Measurements from ENCODE around the gene LRP2. TPM values are rescaled to one million over a fixed set of nuclear protein-coding genes. Genes with fewer than 3 reads are reported as not detected.

LRP2 gene
- total and polyA plus RNA-seq, 4 donors = 0.19 to 5.7 (median 0.40) TPM

- Histone ChIP-seq H3K27ac (ENCODE audit: low read depth in 1 of 2, low read length in 2 of 2) (no peak overlapping the region), H3K27me3 (ENCODE audit: control insufficient read depth in 4 of 4, insufficient read depth in 4 of 4, low read length in 3 of 4) (no peaks in the 10 kb centered on the region), H3K36me3 (ENCODE audit: control insufficient read depth in 4 of 4, insufficient read depth in 3 of 4, low read depth in 1 of 4, low read length in 3 of 4) (no peaks in the 10 kb centered on the region), H3K4me3 (ENCODE audit: low read depth in 1 of 3, low read length in 3 of 3) (no peak overlapping the region), H3K9ac (ENCODE audit: low read depth in 1 of 2, low read length in 2 of 2) (no peak overlapping the region), H3K9me3 (ENCODE audit: control insufficient read depth in 4 of 4, low read length in 3 of 4) (no peaks in the 10 kb centered on the region), H3K4me1 (ENCODE audit: control insufficient read depth in 4 of 4, insufficient read depth in 4 of 4, low read length in 3 of 4) (no peaks in the 10 kb centered on the region)
- TF ChIP-seq SP1 (IDR thresholded peaks at IDR 0.05) (no peak), RAD21 (IDR thresholded peaks at IDR 0.05) (peak; percentile 84 to 90), CTCF (IDR thresholded peaks at IDR 0.05; ENCODE audit: low read depth, low read length, missing input control) (peak; percentile 90)
- 34% methylated on average over 9 of the region's 9 CpGs for WGBS
- no peak for DNase-seq (ENCODE audit: low spot score)
Measured at GRCh38 chr2:169131587-169132512, 230.5 kb downstream of the LRP2 start.

DNA sequence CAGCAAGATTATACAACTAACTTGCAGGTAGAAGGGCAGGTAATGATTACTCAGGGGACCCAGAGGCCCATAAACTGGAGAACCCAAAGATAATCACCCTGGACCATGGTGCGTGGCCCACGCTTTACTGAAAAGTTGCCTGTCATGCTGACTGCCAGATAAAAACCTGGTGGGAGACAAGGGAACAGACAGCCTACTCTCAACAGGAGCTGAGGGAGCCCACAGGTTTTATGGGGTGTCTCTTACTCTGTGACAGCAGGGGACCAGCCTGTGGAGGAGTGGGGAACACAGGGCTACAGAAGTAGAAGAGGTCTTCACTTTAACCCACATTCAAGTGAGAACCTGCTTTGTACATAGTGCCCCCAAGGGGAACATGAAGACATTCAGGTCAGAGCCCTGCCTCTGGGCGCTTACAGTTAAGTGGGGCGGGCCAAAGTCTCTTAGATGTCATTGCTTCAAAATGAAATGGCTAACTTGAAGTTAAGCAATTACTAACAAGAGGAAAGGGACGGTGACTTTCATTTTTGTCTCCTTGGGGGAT, 232.6 kb downstream of the LRP2 start:
- Histone ChIP-seq H3K4me1 (ENCODE audit: control insufficient read depth in 4 of 4, insufficient read depth in 4 of 4, low read length in 3 of 4) (no peaks in the 10 kb centered on the region), H3K4me3 (ENCODE audit: low read depth in 1 of 3, low read length in 3 of 3) (no peak overlapping the region), H3K9me3 (ENCODE audit: control insufficient read depth in 4 of 4, low read length in 3 of 4) (no peaks in the 10 kb centered on the region), H3K9ac (ENCODE audit: low read depth in 1 of 2, low read length in 2 of 2) (no peak overlapping the region), H3K27ac (ENCODE audit: low read depth in 1 of 2, low read length in 2 of 2) (no peak overlapping the region), H3K27me3 (ENCODE audit: control insufficient read depth in 4 of 4, insufficient read depth in 4 of 4, low read length in 3 of 4) (no peaks in the 10 kb centered on the region), H3K36me3 (ENCODE audit: control insufficient read depth in 4 of 4, insufficient read depth in 3 of 4, low read depth in 1 of 4, low read length in 3 of 4) (no peaks in the 10 kb centered on the region)
- no peak for TF ChIP-seq TAF1 (conservative IDR thresholded peaks at IDR 0.05)
- TF ChIP-seq CTCF (IDR thresholded peaks at IDR 0.05; ENCODE audit: low read depth, low read length, missing input control) = no peak
- no peak for TF ChIP-seq FOXA1 (IDR thresholded peaks at IDR 0.05)
- TF ChIP-seq YY1 (IDR thresholded peaks at IDR 0.05) = no peak
- TF ChIP-seq, protein P1, sequence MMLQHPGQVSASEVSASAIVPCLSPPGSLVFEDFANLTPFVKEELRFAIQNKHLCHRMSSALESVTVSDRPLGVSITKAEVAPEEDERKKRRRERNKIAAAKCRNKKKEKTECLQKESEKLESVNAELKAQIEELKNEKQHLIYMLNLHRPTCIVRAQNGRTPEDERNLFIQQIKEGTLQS (IDR thresholded peaks at IDR 0.05) = no peak
- TF ChIP-seq SP1 (IDR thresholded peaks at IDR 0.05) = no peak
- no peak for TF ChIP-seq HNF4A (conservative IDR thresholded peaks at IDR 0.05)
- 92% methylated on average over 5 of the region's 5 CpGs for WGBS
- no peak for DNase-seq (ENCODE audit: low spot score)

DNA sequence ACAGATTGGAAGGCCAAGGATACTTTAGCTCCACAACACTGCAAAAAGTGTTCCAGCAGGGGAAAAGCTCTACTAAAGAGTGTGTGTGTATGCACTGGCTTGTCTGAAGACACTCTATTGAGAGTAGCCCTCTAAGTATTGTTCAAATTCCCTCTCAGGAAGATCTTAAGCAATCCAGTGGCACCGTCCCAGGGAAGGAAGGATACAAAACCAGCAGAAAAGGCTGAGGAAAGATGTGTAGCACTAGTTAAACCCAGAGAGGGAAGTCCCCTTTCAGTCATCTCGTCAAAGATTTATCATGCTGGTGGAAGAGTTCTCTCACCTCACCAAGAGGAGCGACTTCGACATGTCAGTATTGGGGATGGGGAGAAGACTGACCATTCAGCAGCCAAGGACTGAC, 242.5 kb downstream of the LRP2 start:
- Histone ChIP-seq H3K27ac (ENCODE audit: low read depth in 1 of 2, low read length in 2 of 2) (no peak overlapping the region), H3K27me3 (ENCODE audit: control insufficient read depth in 4 of 4, insufficient read depth in 4 of 4, low read length in 3 of 4) (peaks cover 0 to 3% (median 0%) of the 10 kb centered on the region in 4 donors), H3K36me3 (ENCODE audit: control insufficient read depth in 4 of 4, insufficient read depth in 3 of 4, low read depth in 1 of 4, low read length in 3 of 4) (no peaks in the 10 kb centered on the region), H3K4me1 (ENCODE audit: control insufficient read depth in 4 of 4, insufficient read depth in 4 of 4, low read length in 3 of 4) (peaks cover 0 to 5% (median 0%) of the 10 kb centered on the region in 4 donors), H3K9ac (ENCODE audit: low read depth in 1 of 2, low read length in 2 of 2) (no peak overlapping the region), H3K9me3 (ENCODE audit: control insufficient read depth in 4 of 4, low read length in 3 of 4) (no peaks in the 10 kb centered on the region), H3K4me3 (ENCODE audit: low read depth in 1 of 3, low read length in 3 of 3) (no peak overlapping the region)
- 86% methylated on average over 4 of the region's 4 CpGs for WGBS
- no peak for DNase-seq (ENCODE audit: low spot score)
- TF ChIP-seq JUND (IDR thresholded peaks at IDR 0.05) (no peak), HNF4A (conservative IDR thresholded peaks at IDR 0.05) (no peak), FOXA1 (IDR thresholded peaks at IDR 0.05) (no peak), ZBTB33 (IDR thresholded peaks at IDR 0.05) (no peak)

Data from liver (tissue), 9 donors.